Prostate gland (tissue), 2 donors: ENCODE measurements around the gene SPCS2.

ENCODE experiments used
- CTCF ChIP-seq, 4 experiments: fragments of 200-600 bp in 2 of 4; fragments of 450-650 bp in 2 of 4; sonication (generic) in 2 of 4; IDR thresholded peaks; 1 replicate in 3 of 4; 2 replicates in 1 of 4; pipeline ENCODE4 v1.5.1; 2016 to 2019; ENCODE audit warnings: antibody characterized with exemption in 4 of 4, mild to moderate bottlenecking in 2 of 4, moderate library complexity in 2 of 4
- POLR2A ChIP-seq: fragments of 450-650 bp; IDR thresholded peaks from one replicate; pipeline ENCODE4 v1.6.1; 2016; ENCODE audit warnings: antibody characterized with exemption, mild to moderate bottlenecking
- POLR2AphosphoS5 ChIP-seq: sonication (generic); formaldehyde crosslinking; IDR thresholded peaks from one replicate; pipeline ENCODE4 v1.6.1; 2017; ENCODE audit warnings: antibody characterized with exemption

- TF ChIP-seq CTCF (IDR thresholded peaks at IDR 0.05) (no peak), POLR2A (no peak), POLR2AphosphoS5 (no peak)
These were observed 75.7 kb downstream of the SPCS2 start for GRCh38 chr11:75024764-75025211.
